Mesenchymal stem cell (in vitro differentiated cells and primary cell): Measurements from ENCODE around the gene PLEKHG4B.

Experiments used
- DNase-seq: peaks from one replicate; pipeline ENCODE4 v3.0.0-alpha.2; 2013
- H2AFZ ChIP-seq: one replicate; pipeline ENCODE4 v1.6.1; 2013; ENCODE audit warnings: low read depth, mild to moderate bottlenecking, control low read depth, inconsistent platforms, low read length, moderate library complexity
- H2AK5ac ChIP-seq: 2 replicates; pipeline ENCODE4 v1.6.1; 2013; ENCODE audit warnings: low read length, moderate library complexity, mild to moderate bottlenecking, inconsistent platforms; ENCODE audit not compliant: severe bottlenecking
- H2BK120ac ChIP-seq: one replicate; pipeline ENCODE4 v1.6.1; 2013; ENCODE audit warnings: low read depth, mild to moderate bottlenecking, inconsistent platforms, low read length, moderate library complexity
- H2BK12ac ChIP-seq, 2 experiments: one replicate each; pipeline ENCODE4 v1.6.1; 2013; ENCODE audit warnings: inconsistent platforms in 2 of 2, low read length in 2 of 2, mild to moderate bottlenecking in 2 of 2, moderate library complexity in 2 of 2, control low read depth in 1 of 2
- H2BK15ac ChIP-seq: one replicate; pipeline ENCODE4 v1.6.1; 2013; ENCODE audit warnings: mild to moderate bottlenecking, low read depth, inconsistent platforms; ENCODE audit not compliant: poor library complexity, severe bottlenecking
- H2BK5ac ChIP-seq: 2 replicates; pipeline ENCODE4 v1.6.1; 2013; ENCODE audit warnings: low read depth, mild to moderate bottlenecking, low read length, control low read depth, inconsistent platforms; ENCODE audit not compliant: poor library complexity, severe bottlenecking
- H3K14ac ChIP-seq, 2 experiments: one replicate each; pipeline ENCODE4 v1.6.1; 2013; ENCODE audit warnings: inconsistent platforms in 2 of 2, low read length in 2 of 2, control low read depth in 1 of 2, mild to moderate bottlenecking in 1 of 2, moderate library complexity in 1 of 2
- H3K18ac ChIP-seq, 2 experiments: one replicate each; pipeline ENCODE4 v1.6.1; 2013; ENCODE audit warnings: inconsistent platforms in 2 of 2, low read length in 2 of 2, control low read depth in 1 of 2, low read depth in 1 of 2, mild to moderate bottlenecking in 1 of 2
- H3K23ac ChIP-seq, 2 experiments: one replicate each; pipeline ENCODE4 v1.6.1; 2013; ENCODE audit warnings: inconsistent platforms in 2 of 2, low read length in 2 of 2, mild to moderate bottlenecking in 2 of 2, moderate library complexity in 2 of 2, control low read depth in 1 of 2
- H3K27ac ChIP-seq: 2 replicates; pipeline ENCODE4 v1.5.1; 2013; ENCODE audit warnings: mild to moderate bottlenecking, moderate library complexity, low read length, control low read depth, inconsistent platforms; ENCODE audit not compliant: poor library complexity, severe bottlenecking
- H3K27me3 ChIP-seq, 2 experiments: 2 replicates each; pipeline versions ENCODE4 v1.6.1 to v1.7.0; 2013; ENCODE audit warnings: low read length in 2 of 2, mild to moderate bottlenecking in 2 of 2, moderate library complexity in 2 of 2, control low read depth in 1 of 2, inconsistent platforms in 1 of 2; ENCODE audit not compliant: control insufficient read depth in 1 of 2, insufficient read depth in 1 of 2
- H3K36me3 ChIP-seq, 2 experiments: 2 replicates each; pipeline versions ENCODE4 v1.6.1 to v1.7.0; 2013; ENCODE audit warnings: low read length in 2 of 2, control low read depth in 1 of 2, inconsistent platforms in 1 of 2, low read depth in 1 of 2, mild to moderate bottlenecking in 1 of 2; ENCODE audit not compliant: insufficient read depth in 2 of 2, control insufficient read depth in 1 of 2
- H3K4ac ChIP-seq, 2 experiments: one replicate each; pipeline ENCODE4 v1.6.1; 2013; ENCODE audit warnings: inconsistent platforms in 2 of 2, low read length in 2 of 2, mild to moderate bottlenecking in 2 of 2, moderate library complexity in 2 of 2, control low read depth in 1 of 2, low read depth in 1 of 2
- H3K4me1 ChIP-seq: 2 replicates; pipeline ENCODE4 v1.6.1; 2013; ENCODE audit warnings: low read depth, low read length, control low read depth; ENCODE audit not compliant: control insufficient read depth, insufficient read depth
- H3K4me2 ChIP-seq: 2 replicates; pipeline ENCODE4 v1.6.1; 2013; ENCODE audit warnings: low read length, mild to moderate bottlenecking, inconsistent platforms; ENCODE audit not compliant: poor library complexity, severe bottlenecking
- H3K4me3 ChIP-seq, 2 experiments: 2 replicates each; pipeline versions ENCODE4 v1.5.1 to v1.7.0; 2013; ENCODE audit warnings: low read length in 2 of 2, mild to moderate bottlenecking in 2 of 2, control low read depth in 1 of 2, low read depth in 1 of 2; ENCODE audit not compliant: insufficient read depth in 1 of 2
- H3K79me1 ChIP-seq: replicated peaks from 2 replicates; pipeline ENCODE4 v1.6.1; 2013; ENCODE audit warnings: mild to moderate bottlenecking, control low read depth, low read length, inconsistent platforms; ENCODE audit not compliant: poor library complexity, severe bottlenecking
- H3K9ac ChIP-seq: 2 replicates; pipeline ENCODE4 v1.7.0; 2013; ENCODE audit warnings: mild to moderate bottlenecking, low read length, moderate library complexity
- H3K9me3 ChIP-seq: 2 replicates; pipeline ENCODE4 v1.7.0; 2013; ENCODE audit warnings: mild to moderate bottlenecking, low read length; ENCODE audit not compliant: control insufficient read depth
- H4K8ac ChIP-seq: one replicate; pipeline ENCODE4 v1.6.1; 2013; ENCODE audit warnings: inconsistent platforms, mild to moderate bottlenecking, low read length, moderate library complexity
- H4K91ac ChIP-seq: one replicate; pipeline ENCODE4 v1.6.1; 2013; ENCODE audit warnings: mild to moderate bottlenecking, low read length, inconsistent platforms
- WGBS: methylation state at CpG from one replicate; pipeline ENCODE4 v1.1.7; 2013; ENCODE audit warnings: mixed read lengths; 5-methylcytosine and 5-hydroxymethylcytosine counted together

PLEKHG4B gene

DNA sequence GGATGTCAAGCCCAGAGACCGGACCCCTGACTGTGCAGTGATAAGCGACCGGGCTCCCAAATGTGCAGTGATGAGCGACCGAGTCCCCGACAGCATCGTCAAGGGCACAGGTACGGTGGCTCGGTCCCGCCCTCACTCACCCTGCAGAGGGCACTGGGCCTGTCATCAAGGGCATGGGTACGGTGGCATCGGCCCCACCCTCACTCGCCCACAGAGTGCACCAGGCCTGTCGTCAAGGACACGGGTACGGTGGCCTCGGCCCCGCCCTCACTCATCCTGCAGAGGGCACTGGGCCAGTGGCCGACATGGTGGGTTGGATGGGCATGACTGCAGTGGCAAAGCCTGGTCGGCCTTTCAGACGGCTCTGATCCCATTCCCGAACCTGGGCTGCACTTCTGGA is 89.6 kb downstream of the PLEKHG4B start:
- no peak overlapping the region for H3K23ac ChIP-seq
- H3K27me3 ChIP-seq: peaks cover 5 to 51% of the 10 kb centered on the region in 2 experiments
- no peak for DNase-seq
- no peak overlapping the region for H3K14ac ChIP-seq
- H2BK5ac ChIP-seq: no peak overlapping the region
- no peak overlapping the region for H2BK120ac ChIP-seq
- H3K4me1 ChIP-seq: no peaks in the 10 kb centered on the region
- H3K18ac ChIP-seq: no peak overlapping the region
- H2BK15ac ChIP-seq: no peak overlapping the region
- no peak overlapping the region for H4K8ac ChIP-seq
- no peak overlapping the region for H3K9ac ChIP-seq
- WGBS: 88% methylated on average over 22 of the region's 22 CpGs
- no peak overlapping the region for H3K4ac ChIP-seq
- H2AK5ac ChIP-seq: no peak overlapping the region
- H3K36me3 ChIP-seq: no peaks in the 10 kb centered on the region
- no peaks in the 10 kb centered on the region for H3K79me1 ChIP-seq
- H2BK12ac ChIP-seq: no peak overlapping the region
- H3K27ac ChIP-seq: no peak overlapping the region
- H2AFZ ChIP-seq: no peak overlapping the region
- no peak overlapping the region for H3K4me3 ChIP-seq
- peak overlapping the region; percentile 25 for H4K91ac ChIP-seq
- H3K9me3 ChIP-seq: no peaks in the 10 kb centered on the region
- H3K4me2 ChIP-seq: no peak overlapping the region

DNA sequence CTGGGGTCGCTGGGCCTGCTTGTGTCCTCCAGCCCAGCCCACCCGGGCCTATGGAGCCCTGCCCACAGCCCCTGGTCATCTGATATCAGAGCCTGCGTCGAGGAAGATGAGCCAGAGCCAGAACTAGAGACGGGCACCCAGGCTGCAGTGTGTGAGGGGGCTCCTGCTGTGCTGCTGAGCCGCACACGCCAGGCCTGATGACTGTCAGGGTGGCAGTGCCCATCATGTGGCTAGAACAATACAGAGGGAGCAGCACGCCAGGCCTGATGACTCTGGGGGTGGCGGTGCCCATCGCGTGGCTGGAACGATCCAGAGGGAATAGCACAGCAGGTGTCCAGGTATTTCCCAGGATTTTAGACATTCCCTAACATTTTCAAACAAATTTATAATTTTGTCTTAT is 90.2 kb downstream of the PLEKHG4B start:
- no peak overlapping the region for H2BK12ac ChIP-seq
- no peak for DNase-seq
- no peak overlapping the region for H2BK120ac ChIP-seq
- no peak overlapping the region for H4K91ac ChIP-seq
- H3K4me1 ChIP-seq: no peaks in the 10 kb centered on the region
- H3K9me3 ChIP-seq: no peaks in the 10 kb centered on the region
- no peak overlapping the region for H3K27ac ChIP-seq
- H3K9ac ChIP-seq: no peak overlapping the region
- no peak overlapping the region for H2BK5ac ChIP-seq
- WGBS: 95% methylated on average over 12 of the region's 12 CpGs
- H2AK5ac ChIP-seq: no peak overlapping the region
- H3K27me3 ChIP-seq: peaks cover 5 to 51% of the 10 kb centered on the region in 2 experiments
- no peak overlapping the region for H4K8ac ChIP-seq
- H2BK15ac ChIP-seq: no peak overlapping the region
- no peak overlapping the region for H3K4me3 ChIP-seq
- no peak overlapping the region for H3K23ac ChIP-seq
- no peak overlapping the region for H2AFZ ChIP-seq
- no peaks in the 10 kb centered on the region for H3K79me1 ChIP-seq
- H3K18ac ChIP-seq: no peak overlapping the region
- H3K4ac ChIP-seq: no peak overlapping the region
- no peaks in the 10 kb centered on the region for H3K36me3 ChIP-seq
- no peak overlapping the region for H3K14ac ChIP-seq
- H3K4me2 ChIP-seq: no peak overlapping the region

GRCh38 chr5:184471-184870 is 92.5 kb downstream of the PLEKHG4B start:
- Histone ChIP-seq H3K79me1 (no peaks in the 10 kb centered on the region), H2AFZ (no peak overlapping the region), H2BK5ac (no peak overlapping the region), H3K4me3 (no peak overlapping the region), H3K14ac (no peak overlapping the region), H2BK12ac (no peak overlapping the region), H2AK5ac (no peak overlapping the region), H3K4me1 (peaks cover 9% of the 10 kb centered on the region), H2BK15ac (no peak overlapping the region), H3K9ac (no peak overlapping the region), H3K27me3 (peaks cover 0 to 32% of the 10 kb centered on the region in 2 experiments), H3K23ac (no peak overlapping the region), H3K4ac (no peak overlapping the region), H3K18ac (no peak overlapping the region), H2BK120ac (no peak overlapping the region), H3K27ac (no peak overlapping the region), H4K8ac (no peak overlapping the region), H3K4me2 (no peak overlapping the region), H3K36me3 (no peaks in the 10 kb centered on the region), H3K9me3 (no peaks in the 10 kb centered on the region), H4K91ac (no peak overlapping the region)
- DNase-seq: no peak
- 89% methylated on average over 4 of the region's 7 CpGs for WGBS

- peak overlapping the region in 1 of 2 experiments; percentile 27 for H3K23ac ChIP-seq
- H3K79me1 ChIP-seq: no peaks in the 10 kb centered on the region
- no peak overlapping the region for H3K27ac ChIP-seq
- no peak overlapping the region for H4K91ac ChIP-seq
- no peak overlapping the region for H2AFZ ChIP-seq
- no peak overlapping the region for H2BK12ac ChIP-seq
- H3K9ac ChIP-seq: no peak overlapping the region
- peaks cover 10% of the 10 kb centered on the region for H3K4me1 ChIP-seq
- no peak overlapping the region for H3K14ac ChIP-seq
- DNase-seq: peak; percentile 80
- no peaks in the 10 kb centered on the region for H3K9me3 ChIP-seq
- no peak overlapping the region for H3K4me3 ChIP-seq
- H2BK15ac ChIP-seq: no peak overlapping the region
- peaks cover 0 to 30% of the 10 kb centered on the region in 2 experiments for H3K27me3 ChIP-seq
- no peak overlapping the region for H4K8ac ChIP-seq
- no peak overlapping the region for H2BK120ac ChIP-seq
- 62% methylated on average over 21 of the region's 21 CpGs for WGBS
- H2BK5ac ChIP-seq: no peak overlapping the region
- H2AK5ac ChIP-seq: no peak overlapping the region
- H3K4me2 ChIP-seq: no peak overlapping the region
- no peak overlapping the region for H3K18ac ChIP-seq
- H3K4ac ChIP-seq: no peak overlapping the region
- no peaks in the 10 kb centered on the region for H3K36me3 ChIP-seq
Observed at GRCh38 chr5:185095-186070, 93.4 kb downstream of the PLEKHG4B start.
